IMR-90 (cell line): ENCODE results near the gene HBZ. TPM values are rescaled to one million over a fixed set of nuclear protein-coding genes. Genes with fewer than 3 reads are reported as not detected.

Source experiments
- ATAC-seq: fragments of 200-7000 bp; cut with Tn5 transposase; 2 replicates; pipeline ENCODE4 v1.9.1; 2020; ENCODE audit warnings: low read depth, mild to moderate bottlenecking, moderate library complexity
- BruUV-seq: library from RNA; stranded (reverse); fragments of 400-500 nt; replicated peaks from 2 replicates; lab custom pipeline; 2021; lab: Mats Ljungman, UMichigan
- CTCF ChIA-PET: fragments of 300-600 bp; formaldehyde crosslinking; extraction: SDS; loops from one replicate; lab custom pipeline; 2021; ENCODE audit warnings: antibody characterized with exemption; lab: Yijun Ruan, JAX
- POLR2A ChIA-PET: fragments of 300-600 bp; sonication (Branson Sonifier 250); formaldehyde crosslinking; loops from one replicate; lab custom pipeline; 2022; ENCODE audit warnings: antibody characterized with exemption; ENCODE audit not compliant: unreplicated experiment; lab: Charles Lee
- DNase-seq: peaks from one replicate; pipeline ENCODE4 v3.0.0; 2013
- H2AFZ ChIP-seq: replicated peaks from 2 replicates; pipeline ENCODE3; 2013; ENCODE audit warnings: low read length, mild to moderate bottlenecking; ENCODE audit not compliant: poor library complexity
- H2AK5ac ChIP-seq: 2 replicates; pipeline ENCODE4 v1.6.1; 2013; ENCODE audit warnings: low read depth, low read length, inconsistent platforms
- H2AK9ac ChIP-seq: replicated peaks from 2 replicates; pipeline ENCODE3; 2013; ENCODE audit warnings: mild to moderate bottlenecking, low read depth, low read length, moderate library complexity; ENCODE audit not compliant: poor library complexity
- H2BK120ac ChIP-seq: 2 replicates; pipeline ENCODE4 v1.6.1; 2013; ENCODE audit warnings: low read depth, low read length, inconsistent platforms
- H2BK15ac ChIP-seq: 3 replicates; pipeline ENCODE4 v1.6.1; 2013; ENCODE audit warnings: low read depth, low read length, inconsistent platforms
- H2BK20ac ChIP-seq: 2 replicates; pipeline ENCODE4 v1.6.1; 2013; ENCODE audit warnings: low read depth, mild to moderate bottlenecking, inconsistent platforms, low read length, moderate library complexity
- H2BK5ac ChIP-seq: 2 replicates; pipeline ENCODE4 v1.6.1; 2013; ENCODE audit warnings: mild to moderate bottlenecking, low read depth, low read length, inconsistent platforms; ENCODE audit not compliant: poor library complexity, severe bottlenecking
- H3K14ac ChIP-seq: replicated peaks from 2 replicates; pipeline ENCODE4 v1.6.1; 2013; ENCODE audit warnings: low read depth, low read length, inconsistent platforms
- H3K18ac ChIP-seq: 2 replicates; pipeline ENCODE4 v1.6.1; 2013; ENCODE audit warnings: low read depth, low read length, control low read depth
- H3K23ac ChIP-seq: 2 replicates; pipeline ENCODE4 v1.6.1; 2013; ENCODE audit warnings: low read depth, low read length, inconsistent platforms
- H3K27ac ChIP-seq: 2 replicates; pipeline ENCODE4 v1.5.1; 2013; ENCODE audit warnings: mild to moderate bottlenecking, control low read depth, low read length; ENCODE audit not compliant: insufficient read depth
- H3K27me3 ChIP-seq: 2 replicates; pipeline ENCODE4 v1.6.1; 2013; ENCODE audit warnings: low read length; ENCODE audit not compliant: control insufficient read depth, insufficient read depth
- H3K36me3 ChIP-seq: 2 replicates; pipeline ENCODE4 v1.6.1; 2013; ENCODE audit warnings: low read length, mixed read lengths; ENCODE audit not compliant: control insufficient read depth, insufficient read depth
- H3K4ac ChIP-seq: 2 replicates; pipeline ENCODE4 v1.6.1; 2013; ENCODE audit warnings: low read depth, low read length, inconsistent platforms
- H3K4me1 ChIP-seq: 2 replicates; pipeline ENCODE4 v1.6.1; 2013; ENCODE audit warnings: low read length, mixed read lengths; ENCODE audit not compliant: control insufficient read depth, insufficient read depth
- H3K4me2 ChIP-seq: 2 replicates; pipeline ENCODE4 v1.6.1; 2013; ENCODE audit warnings: low read depth, mild to moderate bottlenecking, control low read depth, low read length, moderate library complexity
- H3K4me3 ChIP-seq: 2 replicates; pipeline ENCODE4 v1.5.1; 2013; ENCODE audit warnings: low read depth, mild to moderate bottlenecking, control low read depth, low read length, moderate library complexity; ENCODE audit not compliant: insufficient read depth
- H3K56ac ChIP-seq: 2 replicates; pipeline ENCODE4 v1.6.1; 2013; ENCODE audit warnings: low read length, inconsistent platforms; ENCODE audit not compliant: insufficient read depth; ENCODE audit errors: extremely low read depth
- H3K79me1 ChIP-seq, 2 experiments: 2 replicates each; pipeline ENCODE4 v1.6.1; 2013; ENCODE audit warnings: low read length in 2 of 2, inconsistent platforms in 1 of 2, low read depth in 1 of 2
- H3K9ac ChIP-seq: 2 replicates; pipeline ENCODE4 v1.6.1; 2013; ENCODE audit warnings: low read depth, low read length, control low read depth
- H3K9me1 ChIP-seq: 2 replicates; pipeline ENCODE4 v1.6.1; 2013; ENCODE audit warnings: low read length, inconsistent platforms; ENCODE audit not compliant: insufficient read depth
- H3K9me3 ChIP-seq: 2 replicates; pipeline ENCODE4 v1.6.1; 2013; ENCODE audit warnings: low read length; ENCODE audit not compliant: control insufficient read depth, insufficient read depth
- H4K20me1 ChIP-seq: 2 replicates; pipeline ENCODE4 v1.6.1; 2013; ENCODE audit warnings: low read length, inconsistent platforms; ENCODE audit not compliant: insufficient read depth
- H4K5ac ChIP-seq: 2 replicates; pipeline ENCODE4 v1.6.1; 2013; ENCODE audit warnings: mild to moderate bottlenecking, low read depth, low read length, control low read depth
- H4K8ac ChIP-seq, 2 experiments: 2 replicates each; pipeline ENCODE4 v1.6.1; 2013; ENCODE audit warnings: low read depth in 2 of 2, low read length in 2 of 2, control low read depth in 1 of 2, inconsistent platforms in 1 of 2
- H4K91ac ChIP-seq: 2 replicates; pipeline ENCODE4 v1.6.1; 2013; ENCODE audit warnings: low read depth, low read length, inconsistent platforms; ENCODE audit not compliant: insufficient read depth
- BHLHE40 ChIP-seq: fragments of 150-350 bp; IDR thresholded peaks from 2 replicates; pipeline ENCODE4 v1.6.1; 2016; ENCODE audit warnings: mild to moderate bottlenecking, low read depth, low read length
- CEBPB ChIP-seq: IDR thresholded peaks from 2 replicates; pipeline ENCODE4 v1.6.1; 2012; ENCODE audit warnings: low read depth, low read length, improper control_type of control experiment
- CHD1 ChIP-seq: IDR thresholded peaks from 2 replicates; pipeline ENCODE4 v1.6.1; 2012; ENCODE audit warnings: low read depth, low read length, improper control_type of control experiment
- CTCF ChIP-seq: conservative IDR thresholded peaks from 2 replicates; pipeline ENCODE4 v1.5.1; 2012; ENCODE audit warnings: mild to moderate bottlenecking, low read depth, low read length, improper control_type of control experiment
- FOS ChIP-seq: fragments of 150-350 bp; IDR thresholded peaks from 2 replicates; pipeline ENCODE4 v1.6.1; 2016; ENCODE audit warnings: low read depth, low read length
- MAFK ChIP-seq: IDR thresholded peaks from 2 replicates; pipeline ENCODE4 v1.6.1; 2012; ENCODE audit warnings: low read depth, low read length, improper control_type of control experiment
- NFE2L2 ChIP-seq: fragments of 150-350 bp; IDR thresholded peaks from 2 replicates; pipeline ENCODE4 v1.6.1; 2016; ENCODE audit warnings: low read depth, mild to moderate bottlenecking, low read length
- RAD21 ChIP-seq: IDR thresholded peaks from 2 replicates; pipeline ENCODE4 v1.6.1; 2012; ENCODE audit warnings: low read length, improper control_type of control experiment
- SMC3 ChIP-seq: fragments of 150-350 bp; IDR thresholded peaks from 2 replicates; pipeline ENCODE4 v1.6.1; 2016; ENCODE audit warnings: low read depth, mild to moderate bottlenecking, antibody characterized with exemption, low read length, moderate library complexity
- WGBS, 2 experiments: methylation state at CpG; one replicate each; pipeline versions ENCODE4 v1.1.5 to v1.1.7; 2013; ENCODE audit warnings: missing lambda C conversion rate in 2 of 2; ENCODE audit not compliant: insufficient read length in 1 of 2; ENCODE audit errors: extremely low coverage in 2 of 2; 5-methylcytosine and 5-hydroxymethylcytosine counted together
- dilution Hi-C: fragments of 300-500 bp; cut with HindIII; formaldehyde crosslinking; loops from one replicate; pipeline ENCODE4 v1.14.3; 2018; ENCODE audit warnings: low sequenced_read_pairs; ENCODE audit not compliant: unreplicated experiment
- in situ Hi-C: fragments of 300-500 bp; cut with MboI; formaldehyde crosslinking; loops from 3 replicates; pipeline ENCODE4 v1.14.3; 2019; ENCODE audit warnings: low sequenced_read_pairs, inconsistent platforms, mixed read lengths
- intact Hi-C: fragments of 100-400 bp; cut with micrococcal nuclease; formaldehyde crosslinking; loops from 2 replicates; pipeline ENCODE4 v1.10.0; 2022
- polyA plus RNA-seq, 3 experiments: library from polyadenylated mRNA; depleted of rRNA; stranded (reverse); fragments of >200 nt; gene quantifications; 2 replicates each; pipeline ENCODE4 v1.2.3, GENCODE V29; 2012; ENCODE audit warnings: low replicate concordance in 1 of 3
- total RNA-seq: library from RNA; depleted of rRNA; stranded (reverse); fragments of >200 nt; gene quantifications from 2 replicates; pipeline ENCODE4 v1.2.3, GENCODE V29; 2012

Gene HBZ
- total and polyA plus RNA-seq, 2 of the 4 experiments (the other 2 are of a cell fraction): not detected

GRCh38 chr16:180101-180675, 27.7 kb downstream of the HBZ start, which contains the start of gene HBQ1:
Gene HBQ1, plus strand, starts transcription at chr16:180459. Its CDS starts 28 bp downstream, at chr16:180487.
- Histone ChIP-seq H2BK15ac (no peak within 1 kb of the TSS), H3K4ac (no peak within 1 kb of the TSS), H2AK5ac (no peak within 1 kb of the TSS; the same call in 1 of the 2 replicates), H3K23ac (no peak within 1 kb of the TSS), H3K36me3 (peaks cover 4% of the 10 kb centered on the region; the same call in 1 of the 2 replicates), H3K27me3 (peaks cover 30% of the 10 kb centered on the region), H4K91ac (no peak within 1 kb of the TSS), H3K4me2 (peak within 1 kb of the TSS; percentile 84), H3K4me3 (peak within 1 kb of the TSS; percentile 8), H4K5ac (no peak within 1 kb of the TSS), H2BK120ac (no peak within 1 kb of the TSS), H3K14ac (no peak within 1 kb of the TSS), H3K18ac (no peak within 1 kb of the TSS), H4K8ac (no peak within 1 kb of the TSS), H2AFZ (peak within 1 kb of the TSS; percentile 84), H2BK20ac (no peak within 1 kb of the TSS), H3K79me1 (0 out of 4 replicates have a peak, but pooled peaks cover 0 to 8% of the 10 kb centered on the region in 2 experiments), H4K20me1 (peaks cover 15% of the 10 kb centered on the region), H3K4me1 (peaks cover 5% of the 10 kb centered on the region; the same call in 1 of the 2 replicates), H2BK5ac (no peak within 1 kb of the TSS), H3K56ac (no peak within 1 kb of the TSS; the same call in 1 of the 2 replicates), H3K27ac (no peak within 1 kb of the TSS), H3K9me1 (no peaks in the 10 kb centered on the region), H3K9me3 (0 out of 2 replicates have a peak, but pooled peaks cover 2% of the 10 kb centered on the region), H2AK9ac (peak within 1 kb of the TSS; percentile 71), H3K9ac (no peak within 1 kb of the TSS)
- intact Hi-C loops (loop anchor here (5.0 kb wide), 1 partner anchor 43 kb away; the partner anchor contains the start of gene NPRL3), in situ Hi-C loops (loop anchor here (5.0 kb wide), 1 partner anchor 73 kb away; no protein-coding TSS in a partner anchor), dilution Hi-C loops (no loop called here)
- ATAC-seq (peak; percentile 52), DNase-seq (no peak)
- BruUV-seq: no TSS peak
- TF ChIP-seq RAD21 (peak; percentile 51), NFE2L2 (no peak), SMC3 (peak; percentile 46), CEBPB (no peak), CTCF (peak; percentile 71), MAFK (no peak), CHD1 (no peak), FOS (no peak), BHLHE40 (no peak)
- POLR2A ChIA-PET: no interaction called here
- WGBS, 2 experiments: 5% methylated on average over 28 of the region's 59 CpGs; no CpG with 5 or more reads in 1 of the 2 experiments
- CTCF ChIA-PET: interaction anchor here (0.8 to 2.5 kb wide), 5 partner anchors 21 to 76 kb away, joined by 3 to 11 read pairs (median 4); no protein-coding TSS in a partner anchor
